Measurements from ENCODE around the gene MTHFD1L. TPM values are rescaled to one million over a fixed set of nuclear protein-coding genes. Genes with fewer than 3 reads are reported as not detected.

The MTHFD1L gene
- total and polyA plus RNA-seq, 2 donors = 13.9 to 16.0 TPM

DNA sequence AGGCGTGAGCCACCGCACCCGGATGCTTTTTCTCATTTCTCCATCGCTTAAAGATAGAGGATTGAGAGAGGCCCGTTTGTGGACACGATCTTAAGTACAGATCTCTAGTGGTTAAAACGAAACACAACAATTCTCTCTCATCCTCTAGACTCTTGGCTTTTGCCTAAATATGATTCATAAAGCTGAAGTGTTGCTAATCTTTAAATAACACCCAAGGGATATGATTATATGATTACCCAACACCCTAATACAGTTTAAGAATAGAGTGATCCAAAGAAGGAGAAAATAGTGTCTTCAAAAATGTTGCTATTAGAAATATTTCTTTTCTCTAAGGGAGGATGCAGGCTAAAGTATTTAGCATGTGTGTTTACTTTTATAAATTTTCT, 50.4 kb downstream of the MTHFD1L start:
- no peak for DNase-seq (ENCODE audit: low read depth in 6 of 9, low spot score in 9 of 9)

DNA sequence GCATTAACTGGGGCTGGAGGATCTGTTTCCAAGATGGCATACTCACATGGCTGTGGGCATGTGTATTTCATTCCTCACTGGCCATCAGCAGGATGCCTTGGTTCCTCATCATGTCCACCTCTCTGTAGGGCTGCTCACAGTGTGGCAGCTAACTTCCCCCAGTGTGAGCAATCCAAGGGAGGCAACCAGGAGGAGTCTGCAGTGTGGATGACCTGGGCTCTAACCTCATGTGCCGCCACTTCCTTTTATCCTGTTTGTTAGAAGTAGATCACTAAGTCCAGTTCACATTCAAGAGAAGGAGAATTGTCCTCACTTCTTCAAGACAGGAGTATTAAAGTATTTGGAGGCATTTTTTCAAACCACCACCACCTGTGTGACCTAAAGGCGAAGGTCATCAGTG, 54.4 kb downstream of the MTHFD1L start:
- no peaks in the 10 kb centered on the region for H3K4me1 ChIP-seq (ENCODE audit: control insufficient read depth in 2 of 2, insufficient read depth in 2 of 2, low read length in 2 of 2)
- 98% methylated on average over 2 of the region's 2 CpGs for WGBS

More for the DNA sequence above, 50.4 kb downstream of the MTHFD1L start:
- Histone ChIP-seq H3K36me3 (ENCODE audit: control insufficient read depth in 2 of 2, insufficient read depth in 2 of 2, low read length in 1 of 2) (peaks cover 8 to 20% of the 10 kb centered on the region in 2 donors), H3K4me3 (ENCODE audit: low read length in 2 of 2) (no peak overlapping the region), H3K4me1 (ENCODE audit: control insufficient read depth in 2 of 2, insufficient read depth in 2 of 2, low read length in 2 of 2) (no peaks in the 10 kb centered on the region), H3K9me3 (ENCODE audit: control insufficient read depth in 2 of 2, insufficient read depth in 1 of 2, low read length in 1 of 2) (no peaks in the 10 kb centered on the region), H3K27me3 (ENCODE audit: control insufficient read depth in 2 of 2, insufficient read depth in 1 of 2, low read length in 1 of 2) (no peaks in the 10 kb centered on the region), H3K27ac (ENCODE audit: low read depth in 1 of 2, low read length in 1 of 2) (no peak overlapping the region)
- WGBS = 98% methylated on average over 7 of the region's 7 CpGs

DNA sequence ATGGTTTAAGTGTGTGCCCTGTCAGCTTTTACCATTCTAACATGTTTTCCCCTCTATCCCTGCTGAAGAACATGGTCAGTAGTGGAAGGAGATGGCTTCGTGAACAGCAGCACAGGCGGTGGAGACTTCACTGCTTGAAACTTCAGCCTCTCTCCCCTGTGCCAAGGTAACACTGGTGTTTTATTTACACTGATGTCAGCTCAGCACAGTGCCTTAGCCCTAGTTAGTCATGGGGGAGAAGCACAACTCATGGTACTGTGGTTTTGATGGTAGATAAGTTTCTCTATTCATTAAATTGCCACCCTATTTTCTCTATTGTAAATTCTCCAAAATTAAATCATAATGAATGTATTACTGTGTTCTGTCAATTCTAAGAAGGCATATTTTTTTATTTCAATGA, 56.6 kb downstream of the MTHFD1L start:
- Histone ChIP-seq H3K27ac (ENCODE audit: low read depth in 1 of 2, low read length in 1 of 2) (peak overlapping the region in 1 of 2 donors; percentile 5), H3K9me3 (ENCODE audit: control insufficient read depth in 2 of 2, insufficient read depth in 1 of 2, low read length in 1 of 2) (no peaks in the 10 kb centered on the region), H3K27me3 (ENCODE audit: control insufficient read depth in 2 of 2, insufficient read depth in 1 of 2, low read length in 1 of 2) (no peaks in the 10 kb centered on the region), H3K36me3 (ENCODE audit: control insufficient read depth in 2 of 2, insufficient read depth in 2 of 2, low read length in 1 of 2) (peaks cover 18 to 32% of the 10 kb centered on the region in 2 donors), H3K4me3 (ENCODE audit: low read length in 2 of 2) (no peak overlapping the region), H3K4me1 (ENCODE audit: control insufficient read depth in 2 of 2, insufficient read depth in 2 of 2, low read length in 2 of 2) (no peaks in the 10 kb centered on the region)
- WGBS = 97% methylated on average over 2 of the region's 2 CpGs
- DNase-seq (ENCODE audit: low read depth in 6 of 9, low spot score in 9 of 9) = no peak

More for the DNA sequence above, 54.4 kb downstream of the MTHFD1L start:
- Histone ChIP-seq H3K4me3 (ENCODE audit: low read length in 2 of 2) (no peak overlapping the region), H3K9me3 (ENCODE audit: control insufficient read depth in 2 of 2, insufficient read depth in 1 of 2, low read length in 1 of 2) (no peaks in the 10 kb centered on the region), H3K27ac (ENCODE audit: low read depth in 1 of 2, low read length in 1 of 2) (no peak overlapping the region), H3K36me3 (ENCODE audit: control insufficient read depth in 2 of 2, insufficient read depth in 2 of 2, low read length in 1 of 2) (peaks cover 15 to 27% of the 10 kb centered on the region in 2 donors), H3K27me3 (ENCODE audit: control insufficient read depth in 2 of 2, insufficient read depth in 1 of 2, low read length in 1 of 2) (no peaks in the 10 kb centered on the region)
- no peak for DNase-seq (ENCODE audit: low read depth in 6 of 9, low spot score in 9 of 9)

DNA sequence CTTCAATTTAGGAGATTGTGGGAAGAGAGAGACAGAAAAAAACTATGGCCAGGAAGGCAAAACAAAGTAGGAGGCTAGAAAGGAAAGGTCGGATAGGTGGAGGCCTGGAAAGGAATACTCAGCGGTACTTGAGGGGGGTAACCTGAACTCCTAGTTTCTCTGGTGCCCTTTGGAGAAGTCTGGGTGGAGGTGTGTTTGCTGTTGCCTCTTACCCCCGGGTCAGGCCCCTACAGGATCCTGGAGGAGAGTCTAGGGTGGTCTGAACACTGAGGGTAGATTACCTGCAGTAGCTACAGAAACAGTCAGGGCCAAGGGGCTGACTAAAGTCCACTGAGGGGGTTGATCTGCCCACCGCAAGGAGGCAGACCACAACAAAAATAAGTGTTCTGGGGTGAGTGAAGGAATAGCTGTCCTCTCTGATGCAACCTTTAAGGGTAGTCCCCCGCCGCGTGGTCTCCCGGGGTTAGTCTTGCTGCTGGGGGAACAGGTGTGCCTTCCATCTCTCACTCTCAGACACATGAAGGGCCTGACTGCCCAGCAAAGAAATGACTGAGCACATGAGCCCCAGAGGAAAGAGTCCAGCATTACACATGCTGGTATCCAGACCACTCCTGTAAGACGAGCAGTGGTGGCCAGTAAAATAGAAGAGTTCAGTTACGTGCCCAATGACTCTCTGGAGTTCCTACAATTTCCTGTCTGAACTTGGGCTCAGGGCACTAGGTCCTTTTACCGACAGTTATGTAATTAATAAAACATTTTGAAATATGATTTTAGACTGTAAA, 59.5 kb downstream of the MTHFD1L start:
- H3K27ac ChIP-seq (ENCODE audit: low read depth in 1 of 2, low read length in 1 of 2) = no peak overlapping the region
- H3K4me3 ChIP-seq (ENCODE audit: low read length in 2 of 2) = no peak overlapping the region
- H3K27me3 ChIP-seq (ENCODE audit: control insufficient read depth in 2 of 2, insufficient read depth in 1 of 2, low read length in 1 of 2) = no peaks in the 10 kb centered on the region
- DNase-seq (ENCODE audit: low read depth in 6 of 9, low spot score in 9 of 9) = no peak
- no peaks in the 10 kb centered on the region for H3K9me3 ChIP-seq (ENCODE audit: control insufficient read depth in 2 of 2, insufficient read depth in 1 of 2, low read length in 1 of 2)
- 96% methylated on average over 11 of the region's 11 CpGs for WGBS
- no peaks in the 10 kb centered on the region for H3K4me1 ChIP-seq (ENCODE audit: control insufficient read depth in 2 of 2, insufficient read depth in 2 of 2, low read length in 2 of 2)
- peaks cover 12 to 22% of the 10 kb centered on the region in 2 donors for H3K36me3 ChIP-seq (ENCODE audit: control insufficient read depth in 2 of 2, insufficient read depth in 2 of 2, low read length in 1 of 2)

DNA sequence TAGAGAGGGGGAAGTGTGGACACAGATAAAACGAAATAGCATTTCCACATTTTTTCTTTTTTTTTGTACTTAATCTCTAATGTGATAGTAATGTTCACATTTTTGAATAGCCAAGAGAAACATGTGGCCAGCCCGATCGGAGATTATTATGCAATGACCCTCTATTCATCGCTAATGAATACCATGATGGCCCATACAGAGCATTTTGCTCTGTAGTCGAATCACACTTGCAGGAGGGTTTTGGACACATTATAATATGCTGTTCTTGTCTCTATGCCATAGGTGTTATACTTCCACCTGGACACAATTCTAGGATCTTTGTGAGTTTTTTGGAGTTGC, 60.1 kb downstream of the MTHFD1L start:
- Histone ChIP-seq H3K4me3 (ENCODE audit: low read length in 2 of 2) (no peak overlapping the region), H3K9me3 (ENCODE audit: control insufficient read depth in 2 of 2, insufficient read depth in 1 of 2, low read length in 1 of 2) (no peaks in the 10 kb centered on the region), H3K36me3 (ENCODE audit: control insufficient read depth in 2 of 2, insufficient read depth in 2 of 2, low read length in 1 of 2) (peaks cover 11 to 19% of the 10 kb centered on the region in 2 donors), H3K27me3 (ENCODE audit: control insufficient read depth in 2 of 2, insufficient read depth in 1 of 2, low read length in 1 of 2) (no peaks in the 10 kb centered on the region), H3K27ac (ENCODE audit: low read depth in 1 of 2, low read length in 1 of 2) (no peak overlapping the region), H3K4me1 (ENCODE audit: control insufficient read depth in 2 of 2, insufficient read depth in 2 of 2, low read length in 2 of 2) (no peaks in the 10 kb centered on the region)
- DNase-seq (ENCODE audit: low read depth in 6 of 9, low spot score in 9 of 9) = no peak
- 96% methylated on average over 5 of the region's 5 CpGs for WGBS

DNA sequence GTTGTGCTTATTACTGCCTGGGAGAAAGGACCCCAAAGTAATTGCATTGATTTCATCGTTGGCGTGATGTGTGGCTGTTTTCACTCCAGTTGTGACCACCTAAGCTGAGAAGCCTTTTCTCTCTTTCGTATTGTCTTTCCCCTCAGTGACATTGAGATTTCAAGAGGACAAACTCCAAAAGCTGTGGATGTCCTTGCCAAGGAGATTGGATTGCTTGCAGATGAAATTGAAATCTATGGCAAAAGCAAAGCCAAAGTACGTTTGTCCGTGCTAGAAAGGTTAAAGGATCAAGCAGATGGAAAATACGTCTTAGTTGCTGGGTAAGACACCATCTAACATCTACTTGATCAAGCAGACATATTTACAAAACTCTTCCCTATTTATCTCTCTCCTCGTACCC, 60.5 kb downstream of the MTHFD1L start:
- no peaks in the 10 kb centered on the region for H3K27me3 ChIP-seq (ENCODE audit: control insufficient read depth in 2 of 2, insufficient read depth in 1 of 2, low read length in 1 of 2)
- H3K9me3 ChIP-seq (ENCODE audit: control insufficient read depth in 2 of 2, insufficient read depth in 1 of 2, low read length in 1 of 2) = no peaks in the 10 kb centered on the region
- no peak overlapping the region for H3K4me3 ChIP-seq (ENCODE audit: low read length in 2 of 2)
- H3K27ac ChIP-seq (ENCODE audit: low read depth in 1 of 2, low read length in 1 of 2) = no peak overlapping the region
- WGBS = 95% methylated on average over 7 of the region's 7 CpGs
- H3K4me1 ChIP-seq (ENCODE audit: control insufficient read depth in 2 of 2, insufficient read depth in 2 of 2, low read length in 2 of 2) = no peaks in the 10 kb centered on the region
- no peak for DNase-seq (ENCODE audit: low read depth in 6 of 9, low spot score in 9 of 9)
- H3K36me3 ChIP-seq (ENCODE audit: control insufficient read depth in 2 of 2, insufficient read depth in 2 of 2, low read length in 1 of 2) = peaks cover 11 to 19% of the 10 kb centered on the region in 2 donors

DNA sequence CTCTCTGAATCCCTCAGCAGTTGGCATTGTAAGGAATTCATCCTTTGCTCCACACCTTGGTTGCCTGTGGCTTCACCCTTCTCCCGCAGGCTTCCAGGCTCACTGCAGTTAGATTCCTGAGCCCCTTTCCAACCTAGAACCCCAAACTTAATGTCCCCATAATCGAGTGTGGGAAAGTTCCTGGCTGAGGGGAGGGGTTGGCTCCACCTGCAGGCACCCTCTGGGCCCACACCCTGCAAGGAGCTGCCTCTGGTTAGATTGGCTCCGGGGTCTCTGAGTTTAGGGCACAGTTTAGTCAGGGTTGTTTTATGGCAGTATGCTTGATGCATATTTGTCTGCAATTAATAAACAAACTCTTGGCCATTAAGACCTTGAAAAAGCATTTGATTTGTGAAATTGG, 63.4 kb downstream of the MTHFD1L start:
- Histone ChIP-seq H3K27ac (ENCODE audit: low read depth in 1 of 2, low read length in 1 of 2) (no peak overlapping the region), H3K4me3 (ENCODE audit: low read length in 2 of 2) (no peak overlapping the region), H3K4me1 (ENCODE audit: control insufficient read depth in 2 of 2, insufficient read depth in 2 of 2, low read length in 2 of 2) (no peaks in the 10 kb centered on the region), H3K36me3 (ENCODE audit: control insufficient read depth in 2 of 2, insufficient read depth in 2 of 2, low read length in 1 of 2) (peaks cover 3 to 9% of the 10 kb centered on the region in 2 donors), H3K9me3 (ENCODE audit: control insufficient read depth in 2 of 2, insufficient read depth in 1 of 2, low read length in 1 of 2) (no peaks in the 10 kb centered on the region), H3K27me3 (ENCODE audit: control insufficient read depth in 2 of 2, insufficient read depth in 1 of 2, low read length in 1 of 2) (no peaks in the 10 kb centered on the region)
- 88% methylated on average over 3 of the region's 3 CpGs for WGBS
- no peak for DNase-seq (ENCODE audit: low read depth in 6 of 9, low spot score in 9 of 9)

DNA sequence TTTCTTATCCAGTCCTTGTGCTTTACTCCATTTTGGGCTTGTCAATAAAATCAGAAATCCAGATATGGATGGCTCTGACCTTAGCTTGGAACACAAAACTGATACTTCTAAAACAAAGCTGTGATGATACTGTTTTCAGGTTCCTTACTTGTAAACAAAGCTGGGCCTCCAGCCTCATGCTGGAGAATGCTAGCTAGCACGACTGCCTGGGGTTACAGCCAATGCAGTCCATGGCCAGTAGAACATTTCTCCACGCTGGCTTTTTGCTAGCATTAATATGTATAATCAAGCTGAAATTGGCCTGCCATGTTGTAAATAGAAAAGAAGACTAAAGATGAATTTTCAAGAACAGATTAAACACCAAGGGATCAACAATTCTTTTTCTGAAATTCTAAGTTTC, 63.9 kb downstream of the MTHFD1L start:
- no peaks in the 10 kb centered on the region for H3K27me3 ChIP-seq (ENCODE audit: control insufficient read depth in 2 of 2, insufficient read depth in 1 of 2, low read length in 1 of 2)
- H3K36me3 ChIP-seq (ENCODE audit: control insufficient read depth in 2 of 2, insufficient read depth in 2 of 2, low read length in 1 of 2) = peaks cover 3 to 12% of the 10 kb centered on the region in 2 donors
- no peaks in the 10 kb centered on the region for H3K9me3 ChIP-seq (ENCODE audit: control insufficient read depth in 2 of 2, insufficient read depth in 1 of 2, low read length in 1 of 2)
- 94% methylated on average over 2 of the region's 2 CpGs for WGBS
- no peak for DNase-seq (ENCODE audit: low read depth in 6 of 9, low spot score in 9 of 9)
- H3K4me1 ChIP-seq (ENCODE audit: control insufficient read depth in 2 of 2, insufficient read depth in 2 of 2, low read length in 2 of 2) = no peaks in the 10 kb centered on the region
- H3K27ac ChIP-seq (ENCODE audit: low read depth in 1 of 2, low read length in 1 of 2) = no peak overlapping the region
- H3K4me3 ChIP-seq (ENCODE audit: low read length in 2 of 2) = no peak overlapping the region

DNA sequence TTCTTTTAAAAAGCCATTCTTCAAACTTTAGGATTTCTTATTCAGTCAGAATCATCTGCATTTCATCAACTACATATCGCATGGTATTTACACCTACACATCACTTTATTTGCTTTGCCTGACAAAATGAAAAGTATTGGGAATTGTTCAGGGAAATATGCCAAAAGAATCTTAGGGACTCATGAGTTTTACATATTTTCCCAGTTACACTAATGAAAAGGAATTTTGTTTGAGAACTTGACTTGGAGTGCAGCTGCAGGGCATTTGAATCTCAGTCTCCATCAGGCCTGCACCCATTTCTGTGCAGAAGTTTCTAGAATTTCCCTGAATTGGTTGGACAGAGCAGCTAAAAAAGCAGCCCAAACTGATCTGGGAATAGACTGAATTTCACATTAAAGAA, 65.3 kb downstream of the MTHFD1L start:
- Histone ChIP-seq H3K36me3 (ENCODE audit: control insufficient read depth in 2 of 2, insufficient read depth in 2 of 2, low read length in 1 of 2) (peaks cover 3 to 10% of the 10 kb centered on the region in 2 donors), H3K9me3 (ENCODE audit: control insufficient read depth in 2 of 2, insufficient read depth in 1 of 2, low read length in 1 of 2) (no peaks in the 10 kb centered on the region), H3K27me3 (ENCODE audit: control insufficient read depth in 2 of 2, insufficient read depth in 1 of 2, low read length in 1 of 2) (no peaks in the 10 kb centered on the region), H3K4me1 (ENCODE audit: control insufficient read depth in 2 of 2, insufficient read depth in 2 of 2, low read length in 2 of 2) (no peaks in the 10 kb centered on the region), H3K27ac (ENCODE audit: low read depth in 1 of 2, low read length in 1 of 2) (no peak overlapping the region), H3K4me3 (ENCODE audit: low read length in 2 of 2) (no peak overlapping the region)
- no peak for DNase-seq (ENCODE audit: low read depth in 6 of 9, low spot score in 9 of 9)
- WGBS = 95% methylated on average over 1 of the region's 1 CpG

All from thymus (tissue), 11 donors.